K562 (cell line): ENCODE data around the gene HOXB13. TPM values are rescaled to one million over a fixed set of nuclear protein-coding genes. Genes with fewer than 3 reads are reported as not detected.

ENCODE experiments used
- ATAC-seq: fragments of 200-7000 bp; cut with Tn5 transposase; 3 replicates; pipeline ENCODE4 v1.9.1; 2020; ENCODE audit warnings: moderate library complexity
- BruUV-seq: library from RNA; stranded (reverse); fragments of 400-500 nt; replicated peaks from 2 replicates; lab custom pipeline; 2021; lab: Mats Ljungman, UMichigan
- CTCF ChIA-PET: fragments of 300-600 bp; formaldehyde crosslinking; extraction: SDS; loops from one replicate; lab custom pipeline; 2021; ENCODE audit warnings: low intra/inter-chr PET ratio; lab: Yijun Ruan, JAX
- POLR2A ChIA-PET: fragments of 300-600, 350-650 bp; sonication (Branson Sonifier 250); formaldehyde crosslinking; extraction: SDS; loops from one replicate; lab custom pipeline; 2021; ENCODE audit warnings: antibody characterized with exemption, inconsistent platforms; lab: Yijun Ruan, JAX
- DNase-seq, 4 experiments: peaks; one replicate each; pipeline versions ENCODE4 v3.0.0 to v3.0.0-alpha.2; 2011 to 2018; ENCODE audit warnings: low spot score in 3 of 4, mixed read lengths in 3 of 4; ENCODE audit errors: extremely low read depth in 1 of 4
- FAIRE-seq: peaks from 2 replicates; lab custom pipeline; 2011; peaks lifted over from hg19 to GRCh38; lab: Jason Lieb, UNC
- H2AFZ ChIP-seq: 2 replicates; pipeline ENCODE4 v1.6.0; 2011; ENCODE audit warnings: low read depth, low read length, control low read depth, inconsistent platforms
- H3K27ac ChIP-seq: fragments of 200-600 bp; 3 replicates; pipeline ENCODE4 v1.8.0; 2011; ENCODE audit warnings: low read depth, mild to moderate bottlenecking, control low read depth, inconsistent platforms, low read length, moderate library complexity, mixed read lengths; ENCODE audit errors: extremely low read depth
- H3K27me3 ChIP-seq, 2 experiments: fragments of 300-600 bp in 1 of 2; 2 replicates in 1 of 2; 3 replicates in 1 of 2; pipeline versions ENCODE4 v1.6.0 to v1.8.0; 2011; ENCODE audit warnings: inconsistent platforms in 2 of 2, low read length in 2 of 2, mild to moderate bottlenecking in 1 of 2, mixed read lengths in 1 of 2, moderate library complexity in 1 of 2; ENCODE audit not compliant: control insufficient read depth in 2 of 2, insufficient read depth in 2 of 2
- H3K36me3 ChIP-seq: fragments of 300-600 bp; 3 replicates; pipeline ENCODE4 v1.8.0; 2011; ENCODE audit warnings: mild to moderate bottlenecking, low read length, inconsistent platforms; ENCODE audit not compliant: control insufficient read depth, insufficient read depth
- H3K4me1 ChIP-seq, 2 experiments: fragments of 200-600 bp in 1 of 2; replicated peaks in 1 of 2; 2 replicates in 1 of 2; 3 replicates in 1 of 2; pipeline versions ENCODE4 v1.5.1 to v1.8.0; 2011; ENCODE audit warnings: inconsistent platforms in 2 of 2, low read length in 2 of 2, mild to moderate bottlenecking in 1 of 2, mixed read lengths in 1 of 2, moderate library complexity in 1 of 2; ENCODE audit not compliant: control insufficient read depth in 2 of 2, insufficient read depth in 2 of 2
- H3K4me2 ChIP-seq: 2 replicates; pipeline ENCODE4 v1.6.1; 2011; ENCODE audit warnings: low read length, control low read depth, inconsistent platforms, mixed read lengths; ENCODE audit not compliant: insufficient read depth
- H3K4me3 ChIP-seq: fragments of 200-600 bp; sonication (generic), shearing (Covaris generic); 2 replicates; pipeline ENCODE4 v1.5.1; 2016; ENCODE audit warnings: control low read depth, inconsistent platforms
- H3K79me2 ChIP-seq: fragments of 200-600 bp; 3 replicates; pipeline ENCODE4 v1.8.0; 2011; ENCODE audit warnings: low read length, inconsistent platforms; ENCODE audit not compliant: control insufficient read depth, insufficient read depth
- H3K9ac ChIP-seq, 2 experiments: 2 replicates each; pipeline versions ENCODE4 v1.6.0 to v1.6.1; 2011; ENCODE audit warnings: low read depth in 2 of 2, low read length in 2 of 2, control low read depth in 1 of 2, inconsistent platforms in 1 of 2, mild to moderate bottlenecking in 1 of 2, mixed read lengths in 1 of 2; ENCODE audit not compliant: insufficient read depth in 1 of 2
- H3K9me1 ChIP-seq: one replicate; pipeline ENCODE4 v1.6.0; 2011; ENCODE audit warnings: inconsistent platforms, mild to moderate bottlenecking, low read length, moderate library complexity; ENCODE audit not compliant: control insufficient read depth, insufficient read depth
- H3K9me3 ChIP-seq: replicated peaks from 2 replicates; pipeline ENCODE4 v1.5.1; 2011; ENCODE audit warnings: low read depth, low read length, inconsistent platforms; ENCODE audit not compliant: control insufficient read depth, insufficient read depth
- H4K20me1 ChIP-seq: replicated peaks from 2 replicates; pipeline ENCODE4 v1.6.1; 2011; ENCODE audit warnings: low read length, inconsistent platforms, mixed read lengths; ENCODE audit not compliant: control insufficient read depth, insufficient read depth
- HMBOX1 ChIP-seq: sonication (generic); IDR thresholded peaks from 2 replicates; pipeline ENCODE4 v1.6.1; 2016
- PRDM10 ChIP-seq: fragments of 450-650 bp; IDR thresholded peaks from 2 replicates; pipeline ENCODE4 v1.6.1; 2018; ENCODE audit not compliant: partially characterized antibody
- SAFB2 ChIP-seq: fragments of 200-400 bp; formaldehyde crosslinking; IDR thresholded peaks from 2 replicates; pipeline ENCODE4 v1.6.1; 2018; ENCODE audit warnings: borderline replicate concordance, low read length, low read depth, moderate library complexity; ENCODE audit not compliant: severe bottlenecking
- WGBS: fragments of 100-300 bp; shearing (Covaris generic); methylation state at CpG from one replicate; pipeline ENCODE4 v1.1.6; 2016; ENCODE audit warnings: low coverage, mixed read lengths; ENCODE audit not compliant: insufficient coverage; ENCODE audit errors: missing lambda C conversion rate; 5-methylcytosine and 5-hydroxymethylcytosine counted together
- in situ Hi-C: fragments of 300-500 bp; cut with MboI; formaldehyde crosslinking; loops from 4 replicates; pipeline ENCODE4 v1.15.0; 2018; ENCODE audit warnings: inconsistent platforms, mixed read lengths
- intact Hi-C: fragments of 100-400 bp; cut with micrococcal nuclease; formaldehyde crosslinking; loops from 2 replicates; pipeline ENCODE4 v1.14.2; 2022
- polyA plus RNA-seq, 8 experiments: library from polyadenylated mRNA; depleted of rRNA in 4 of 8; stranded (reverse) in 5 of 8; unstranded in 3 of 8; fragments of >200 nt; fragmentation: Nextera tagmentation in 2 of 8; fragmentation: Illumina TruSeq in 1 of 8; extraction: Ambion mirVana in 2 of 8; extraction: Trizol in 1 of 8; gene quantifications; 2 replicates each; pipeline versions ENCODE4 v1.2.1 to v1.2.3, GENCODE V29; 2011 to 2014; ENCODE audit warnings: inconsistent platforms in 1 of 8, missing spikeins in 1 of 8
- total RNA-seq, 7 experiments: library from RNA; depleted of rRNA in 6 of 7; stranded (reverse); fragments of >200 nt in 6 of 7; fragmentation: Illumina TruSeq in 2 of 7; extraction: Trizol in 2 of 7; gene quantifications; 2 replicates each; pipeline versions ENCODE4 v1.2.1 to v1.2.3, GENCODE V29; 2011 to 2021; ENCODE audit warnings: low replicate concordance in 1 of 7

HOXB13 gene
- total and polyA plus RNA-seq, 9 of the 15 experiments (the other 6 are each of a cell fraction or from before 2014, with no cell fraction given), result not detected

GRCh38 chr17:48753794-48754499 lies 25.4 kb upstream of the HOXB13 start:
- BruUV-seq, result no TSS peak
- Histone ChIP-seq H3K9ac (no peak overlapping the region), H3K9me3 (no peaks in the 10 kb centered on the region), H3K4me1 (peaks cover 0 to 11% of the 10 kb centered on the region in 2 experiments; a peak in 2 of 5 replicates), H3K4me3 (no peak overlapping the region), H3K27me3 (peaks cover 75 to 80% of the 10 kb centered on the region in 2 experiments), H4K20me1 (peaks cover 9% of the 10 kb centered on the region; the same call in 1 of the 2 replicates), H3K9me1 (no peaks in the 10 kb centered on the region), H2AFZ (no peak overlapping the region), H3K36me3 (no peaks in the 10 kb centered on the region), H3K27ac (no peak overlapping the region), H3K79me2 (no peaks in the 10 kb centered on the region), H3K4me2 (no peak overlapping the region)
- ChIA-PET POLR2A (no interaction called here), CTCF (no interaction called here)
- ATAC-seq, result no peak
- in situ Hi-C loops (no loop called here), intact Hi-C loops (no loop called here)
- FAIRE-seq, result no peak
- no peak for TF ChIP-seq PRDM10
- TF ChIP-seq SAFB2, result no peak
- TF ChIP-seq HMBOX1, result no peak
- WGBS, result under 1% methylated on average over 22 of the region's 22 CpGs
- no peak for DNase-seq
